Stimulated activated CD8-positive, alpha-beta memory T cell treated with anti-CD3 and anti-CD28 coated beads, Interleukin-15, amount 100 ng/mL, for 48 hours (primary cell): ENCODE measurements around the gene PRKG1.

ENCODE experiments used
- DNase-seq, 2 donors: peaks; one replicate each; pipeline ENCODE4 v3.0.0-alpha.2; 2020; ENCODE audit warnings: low read depth in 2 of 2

PRKG1 gene

GRCh38 chr10:51879238-51879637, 805.0 kb downstream of the PRKG1 start:
- peak in 1 of 2 donors; percentile 5 for DNase-seq

- no peak for DNase-seq
These were observed 806.9 kb downstream of the PRKG1 start for GRCh38 chr10:51881213-51881612.

GRCh38 chr10:51886438-51887068, 812.3 kb downstream of the PRKG1 start:
- no peak for DNase-seq

GRCh38 chr10:51888263-51888662, 814.0 kb downstream of the PRKG1 start:
- DNase-seq, result no peak

GRCh38 chr10:51892313-51892712, 818.0 kb downstream of the PRKG1 start:
- no peak for DNase-seq

GRCh38 chr10:51892965-51893658, 818.8 kb downstream of the PRKG1 start:
- DNase-seq, result no peak

- DNase-seq, result no peak
These were observed 820.7 kb downstream of the PRKG1 start for GRCh38 chr10:51894771-51895578.

GRCh38 chr10:51896849-51897248, 822.6 kb downstream of the PRKG1 start:
- DNase-seq, result no peak

- DNase-seq, result no peak
These were observed 823.3 kb downstream of the PRKG1 start for GRCh38 chr10:51897560-51897959.

- no peak for DNase-seq
These were observed 825.9 kb downstream of the PRKG1 start for GRCh38 chr10:51900180-51900579.

GRCh38 chr10:51903675-51904074, 829.4 kb downstream of the PRKG1 start:
- no peak for DNase-seq

- no peak for DNase-seq
These were observed 830.7 kb downstream of the PRKG1 start for GRCh38 chr10:51905032-51905431.

GRCh38 chr10:51907361-51907760, 833.1 kb downstream of the PRKG1 start:
- no peak for DNase-seq

GRCh38 chr10:51910189-51910588, 835.9 kb downstream of the PRKG1 start:
- DNase-seq, result no peak

- no peak for DNase-seq
These were observed 836.3 kb downstream of the PRKG1 start for GRCh38 chr10:51910596-51910995.

GRCh38 chr10:51911723-51912122, 837.4 kb downstream of the PRKG1 start:
- DNase-seq, result no peak

- no peak for DNase-seq
These were observed 840.8 kb downstream of the PRKG1 start for GRCh38 chr10:51915031-51915542.

- no peak for DNase-seq
These were observed 844.2 kb downstream of the PRKG1 start for GRCh38 chr10:51918440-51918839.

- DNase-seq, result no peak
These were observed 844.6 kb downstream of the PRKG1 start for GRCh38 chr10:51918884-51919325.

GRCh38 chr10:51920672-51921071, 846.4 kb downstream of the PRKG1 start:
- DNase-seq, result no peak

GRCh38 chr10:51924359-51924758, 850.1 kb downstream of the PRKG1 start:
- DNase-seq, result no peak

GRCh38 chr10:51926337-51926736, 852.0 kb downstream of the PRKG1 start:
- no peak for DNase-seq
